Trophoblast cell (in vitro differentiated cells and primary cell): Measurements from ENCODE around the gene GOLT1B.

ENCODE experiments used
- DNase-seq, 2 donors: peaks; one replicate each; pipeline ENCODE4 v3.0.0-alpha.2; 2016
- H2AFZ ChIP-seq: 2 replicates; pipeline ENCODE4 v1.6.1; 2013; ENCODE audit warnings: low read length, moderate library complexity, mild to moderate bottlenecking; ENCODE audit not compliant: insufficient read depth, poor library complexity
- H2AK5ac ChIP-seq: 2 replicates; pipeline ENCODE4 v1.6.1; 2013; ENCODE audit warnings: mild to moderate bottlenecking, low read length
- H2BK120ac ChIP-seq: 2 replicates; pipeline ENCODE4 v1.6.1; 2013; ENCODE audit warnings: low read length, mild to moderate bottlenecking, moderate library complexity; ENCODE audit not compliant: insufficient read depth, poor library complexity
- H2BK12ac ChIP-seq: 2 replicates; pipeline ENCODE4 v1.6.1; 2013; ENCODE audit warnings: mild to moderate bottlenecking, low read length, moderate library complexity
- H2BK5ac ChIP-seq: 2 replicates; pipeline ENCODE4 v1.6.1; 2013; ENCODE audit warnings: low read length, low read depth, moderate library complexity, mild to moderate bottlenecking; ENCODE audit not compliant: poor library complexity
- H3K14ac ChIP-seq: 2 replicates; pipeline ENCODE4 v1.6.1; 2013; ENCODE audit warnings: mild to moderate bottlenecking, low read length
- H3K18ac ChIP-seq: 2 replicates; pipeline ENCODE4 v1.6.1; 2013; ENCODE audit warnings: mild to moderate bottlenecking, low read length
- H3K23ac ChIP-seq: 2 replicates; pipeline ENCODE4 v1.6.1; 2013; ENCODE audit warnings: low read length
- H3K27ac ChIP-seq: 2 replicates; pipeline ENCODE4 v1.5.1; 2013; ENCODE audit warnings: low read depth, mild to moderate bottlenecking, inconsistent platforms, low read length, moderate library complexity
- H3K27me3 ChIP-seq: 2 replicates; pipeline ENCODE4 v1.6.1; 2013; ENCODE audit warnings: inconsistent platforms, mild to moderate bottlenecking, low read length, moderate library complexity; ENCODE audit not compliant: insufficient read depth
- H3K36me3 ChIP-seq, 2 experiments: 1 replicate in 1 of 2; 2 replicates in 1 of 2; pipeline ENCODE4 v1.6.1; 2013; ENCODE audit warnings: low read length in 2 of 2, mild to moderate bottlenecking in 2 of 2, moderate library complexity in 1 of 2; ENCODE audit not compliant: insufficient read depth in 2 of 2, control insufficient read depth in 1 of 2
- H3K4ac ChIP-seq: 2 replicates; pipeline ENCODE4 v1.6.1; 2013; ENCODE audit warnings: low read depth, mild to moderate bottlenecking, low read length, moderate library complexity
- H3K4me1 ChIP-seq, 2 experiments: 1 replicate in 1 of 2; 2 replicates in 1 of 2; pipeline ENCODE4 v1.6.1; 2013; ENCODE audit warnings: low read length in 2 of 2, mild to moderate bottlenecking in 2 of 2, moderate library complexity in 1 of 2; ENCODE audit not compliant: insufficient read depth in 2 of 2, control insufficient read depth in 1 of 2
- H3K4me2 ChIP-seq: 2 replicates; pipeline ENCODE4 v1.6.1; 2013; ENCODE audit warnings: inconsistent platforms, mild to moderate bottlenecking, low read length, moderate library complexity
- H3K4me3 ChIP-seq: 2 replicates; pipeline ENCODE4 v1.5.1; 2013; ENCODE audit warnings: mild to moderate bottlenecking, low read depth, low read length, inconsistent platforms
- H3K79me1 ChIP-seq: one replicate; pipeline ENCODE4 v1.6.1; 2013; ENCODE audit warnings: low read length
- H3K79me2 ChIP-seq: 2 replicates; pipeline ENCODE4 v1.6.1; 2013; ENCODE audit warnings: low read length, mild to moderate bottlenecking; ENCODE audit not compliant: control insufficient read depth, insufficient read depth, poor library complexity
- H3K9ac ChIP-seq: 2 replicates; pipeline ENCODE4 v1.6.1; 2013; ENCODE audit warnings: mild to moderate bottlenecking, low read length
- H3K9me3 ChIP-seq: 2 replicates; pipeline ENCODE4 v1.6.1; 2013; ENCODE audit warnings: low read depth, mild to moderate bottlenecking, control low read depth, inconsistent platforms, low read length; ENCODE audit not compliant: insufficient read depth
- H4K12ac ChIP-seq: 2 replicates; pipeline ENCODE4 v1.6.1; 2013; ENCODE audit warnings: low read depth, mild to moderate bottlenecking, low read length, moderate library complexity
- H4K8ac ChIP-seq: 2 replicates; pipeline ENCODE4 v1.6.1; 2013; ENCODE audit warnings: low read depth, mild to moderate bottlenecking, low read length, moderate library complexity
- H4K91ac ChIP-seq: one replicate; pipeline ENCODE4 v1.6.1; 2013; ENCODE audit warnings: low read depth, mild to moderate bottlenecking, low read length, moderate library complexity
- WGBS: extraction: QIAGEN DNeasy Blood & Tissue Kit; methylation state at CpG from one replicate; pipeline ENCODE4 v1.1.7; 2013; ENCODE audit warnings: missing lambda C conversion rate; ENCODE audit not compliant: insufficient read length, insufficient coverage; ENCODE audit errors: extremely low coverage; 5-methylcytosine and 5-hydroxymethylcytosine counted together

The GOLT1B gene

DNA sequence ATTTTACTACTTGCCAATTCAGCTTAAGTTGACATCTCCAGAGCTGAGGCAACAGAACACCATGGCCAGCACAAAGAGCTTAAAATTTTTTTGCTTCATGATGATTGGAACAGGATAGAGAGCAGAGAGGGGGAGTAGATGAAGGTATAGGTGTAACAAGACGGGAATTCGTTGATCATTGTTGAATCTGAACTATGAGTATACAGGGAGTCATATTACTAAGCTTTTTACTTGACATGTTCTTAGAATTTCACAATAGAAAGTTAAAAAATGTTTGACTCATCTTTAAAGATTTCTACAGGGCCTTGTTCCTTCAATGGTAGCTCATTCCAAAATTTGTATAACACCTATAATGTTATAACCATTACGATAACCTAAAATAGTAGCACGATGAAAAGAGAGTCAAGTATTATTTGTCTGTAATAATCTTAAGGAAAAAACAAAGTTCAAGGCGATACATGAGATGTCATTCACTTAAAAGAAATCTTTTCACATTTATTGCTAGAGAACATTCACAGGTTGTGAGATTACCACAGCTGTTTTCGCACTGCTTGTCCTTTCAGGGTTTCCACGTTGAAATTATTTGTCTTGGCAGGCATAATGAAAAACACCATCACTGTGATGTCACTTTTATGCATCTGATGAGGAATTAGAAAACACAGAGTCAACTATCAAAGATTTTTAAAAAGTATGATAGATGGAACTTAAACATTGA is 58.4 kb downstream of the GOLT1B start:
- peak; percentile 47 to 80 for DNase-seq
- Histone ChIP-seq H2AFZ (no peak overlapping the region), H3K4me1 (no peaks in the 10 kb centered on the region), H3K27me3 (no peaks in the 10 kb centered on the region), H2BK120ac (no peak overlapping the region), H3K79me2 (no peaks in the 10 kb centered on the region), H3K4me3 (no peak overlapping the region), H3K36me3 (no peaks in the 10 kb centered on the region), H4K91ac (no peak overlapping the region), H2BK12ac (no peak overlapping the region), H3K23ac (no peak overlapping the region), H2BK5ac (no peak overlapping the region), H3K9ac (no peak overlapping the region), H4K12ac (no peak overlapping the region), H3K9me3 (no peaks in the 10 kb centered on the region), H3K18ac (no peak overlapping the region), H3K79me1 (no peaks in the 10 kb centered on the region), H3K4ac (no peak overlapping the region), H3K27ac (no peak overlapping the region), H3K14ac (no peak overlapping the region), H3K4me2 (no peak overlapping the region), H2AK5ac (no peak overlapping the region), H4K8ac (no peak overlapping the region)
- WGBS: no CpG with 5 or more reads among the region's 7 CpGs

DNA sequence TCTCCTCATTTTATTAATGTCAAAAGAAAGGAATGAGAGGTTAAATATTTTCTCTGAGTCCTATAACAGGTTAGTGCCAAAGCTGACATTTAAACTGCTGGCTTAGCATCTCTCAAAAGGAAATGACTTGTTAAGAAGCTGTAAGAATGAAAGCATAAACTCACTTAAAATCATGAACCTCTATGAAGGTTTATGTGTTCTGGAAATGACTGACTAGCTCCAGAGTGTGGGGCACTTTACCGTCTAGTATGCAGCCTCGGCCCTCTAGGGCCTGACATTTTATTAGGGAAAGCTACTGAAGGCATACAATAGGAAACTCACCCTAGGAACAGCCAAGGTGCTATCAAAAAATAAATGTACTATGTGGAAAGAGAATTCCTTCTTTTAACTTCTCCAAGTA is 59.6 kb downstream of the GOLT1B start:
- no peaks in the 10 kb centered on the region for H3K27me3 ChIP-seq
- no peak for DNase-seq
- H2AK5ac ChIP-seq: no peak overlapping the region
- no peak overlapping the region for H2BK5ac ChIP-seq
- no peak overlapping the region for H3K4me3 ChIP-seq
- H3K9ac ChIP-seq: no peak overlapping the region
- H3K4ac ChIP-seq: no peak overlapping the region
- H3K9me3 ChIP-seq: no peaks in the 10 kb centered on the region
- H3K14ac ChIP-seq: no peak overlapping the region
- no peak overlapping the region for H4K8ac ChIP-seq
- no peaks in the 10 kb centered on the region for H3K79me2 ChIP-seq
- H3K4me2 ChIP-seq: no peak overlapping the region
- H3K18ac ChIP-seq: no peak overlapping the region
- no peak overlapping the region for H2BK12ac ChIP-seq
- H3K23ac ChIP-seq: no peak overlapping the region
- no peaks in the 10 kb centered on the region for H3K36me3 ChIP-seq
- H2BK120ac ChIP-seq: no peak overlapping the region
- WGBS: no CpG with 5 or more reads among the region's 2 CpGs
- H3K27ac ChIP-seq: no peak overlapping the region
- H4K91ac ChIP-seq: no peak overlapping the region
- no peak overlapping the region for H4K12ac ChIP-seq
- H3K4me1 ChIP-seq: no peaks in the 10 kb centered on the region
- H2AFZ ChIP-seq: no peak overlapping the region
- no peaks in the 10 kb centered on the region for H3K79me1 ChIP-seq

GRCh38 chr12:21562859-21563258 is 61.3 kb downstream of the GOLT1B start:
- Histone ChIP-seq H3K4me2 (no peak overlapping the region), H3K79me1 (no peaks in the 10 kb centered on the region), H3K27ac (no peak overlapping the region), H4K8ac (no peak overlapping the region), H3K9ac (no peak overlapping the region), H3K14ac (no peak overlapping the region), H4K91ac (no peak overlapping the region), H2BK5ac (no peak overlapping the region), H2BK120ac (no peak overlapping the region), H3K79me2 (no peaks in the 10 kb centered on the region), H3K4me3 (no peak overlapping the region), H3K18ac (no peak overlapping the region), H4K12ac (no peak overlapping the region), H3K4ac (no peak overlapping the region), H2AFZ (no peak overlapping the region), H3K9me3 (no peaks in the 10 kb centered on the region), H2BK12ac (no peak overlapping the region), H3K4me1 (no peaks in the 10 kb centered on the region), H3K27me3 (no peaks in the 10 kb centered on the region), H3K36me3 (no peaks in the 10 kb centered on the region), H3K23ac (no peak overlapping the region), H2AK5ac (no peak overlapping the region)
- DNase-seq: no peak
- WGBS: no CpG with 5 or more reads among the region's 2 CpGs

- Histone ChIP-seq H3K27me3 (no peaks in the 10 kb centered on the region), H2BK120ac (no peak overlapping the region), H2AFZ (no peak overlapping the region), H3K4me1 (no peaks in the 10 kb centered on the region), H2BK5ac (no peak overlapping the region), H3K9ac (no peak overlapping the region), H2AK5ac (no peak overlapping the region), H3K27ac (no peak overlapping the region), H3K4me3 (no peak overlapping the region), H3K79me2 (no peaks in the 10 kb centered on the region), H3K36me3 (no peaks in the 10 kb centered on the region), H3K9me3 (no peaks in the 10 kb centered on the region), H3K4me2 (no peak overlapping the region), H3K18ac (no peak overlapping the region), H3K14ac (no peak overlapping the region), H3K23ac (no peak overlapping the region), H3K79me1 (no peaks in the 10 kb centered on the region), H2BK12ac (no peak overlapping the region), H3K4ac (no peak overlapping the region), H4K8ac (no peak overlapping the region), H4K12ac (no peak overlapping the region), H4K91ac (no peak overlapping the region)
- WGBS: no CpG with 5 or more reads among the region's 5 CpGs
- no peak for DNase-seq
These were observed 64.8 kb downstream of the GOLT1B start for GRCh38 chr12:21566223-21566906.
